Activated T-cell treated with anti-CD3 and anti-CD28 coated beads, Interleukin-2, amount 50 U/mL, for 72 hours (primary cell): ENCODE data around the gene CCL11. TPM values are rescaled to one million over a fixed set of nuclear protein-coding genes. Genes with fewer than 3 reads are reported as not detected.

ENCODE experiments used
- ATAC-seq, 2 donors: fragments of 150-1000 bp; cut with Tn5 transposase; replicated peaks in 1 of 2; 2 replicates each; pipeline ENCODE4 v1.10.0; 2021; ENCODE audit warnings: moderate library complexity in 2 of 2, mild to moderate bottlenecking in 1 of 2
- DNase-seq, 2 donors: peaks; one replicate each; pipeline ENCODE4 v3.0.0; 2021 to 2022; ENCODE audit warnings: mixed read lengths in 1 of 2
- H3K27ac Mint-ChIP-seq: one replicate; pipeline ENCODE4 v1.8.0; 2022; ENCODE audit warnings: mild to moderate bottlenecking, moderate library complexity, mixed read lengths
- H3K27me3 Mint-ChIP-seq: one replicate; pipeline ENCODE4 v1.8.0; 2022; ENCODE audit warnings: low read depth, mixed read lengths
- H3K36me3 Mint-ChIP-seq, 2 donors: one replicate each; pipeline ENCODE4 v1.8.0; 2022; ENCODE audit warnings: mixed read lengths in 2 of 2, mild to moderate bottlenecking in 1 of 2; ENCODE audit not compliant: insufficient read depth in 2 of 2
- H3K4me1 Mint-ChIP-seq: one replicate; pipeline ENCODE4 v1.8.0; 2022; ENCODE audit warnings: low read depth, mixed read lengths
- H3K4me3 Mint-ChIP-seq, 2 donors: one replicate each; pipeline ENCODE4 v1.8.0; 2022; ENCODE audit warnings: mild to moderate bottlenecking in 2 of 2, mixed read lengths in 2 of 2, moderate library complexity in 2 of 2
- H3K9me3 Mint-ChIP-seq, 2 donors: one replicate each; pipeline ENCODE4 v1.8.0; 2022; ENCODE audit warnings: mixed read lengths in 2 of 2
- total RNA-seq, 2 donors: library from RNA; stranded (reverse); gene quantifications; one replicate each; pipeline ENCODE4 v1.2.3, GENCODE V29; 2022

CCL11 gene
- total RNA-seq, 2 donors from 2014 or later = not detected

- Mint-ChIP-seq H3K9me3 (no peaks in the 10 kb centered on the region), H3K36me3 (no peaks in the 10 kb centered on the region), H3K4me3 (no peak overlapping the region), H3K27ac (no peak overlapping the region), H3K4me1 (no peaks in the 10 kb centered on the region), H3K27me3 (peaks cover 46% of the 10 kb centered on the region)
- DNase-seq (no peak), ATAC-seq (no peak)
These were observed 19.8 kb upstream of the CCL11 start for GRCh38 chr17:34265711-34266110.

GRCh38 chr17:34269969-34270368 lies 15.6 kb upstream of the CCL11 start, which contains the start of gene CCL7:
Gene CCL7 (plus strand): TSS chr17:34270221. CDS start chr17:34270291, 70 bp downstream.
- peaks cover 57% of the 10 kb centered on the region for H3K27me3 Mint-ChIP-seq
- no peak for DNase-seq

DNA sequence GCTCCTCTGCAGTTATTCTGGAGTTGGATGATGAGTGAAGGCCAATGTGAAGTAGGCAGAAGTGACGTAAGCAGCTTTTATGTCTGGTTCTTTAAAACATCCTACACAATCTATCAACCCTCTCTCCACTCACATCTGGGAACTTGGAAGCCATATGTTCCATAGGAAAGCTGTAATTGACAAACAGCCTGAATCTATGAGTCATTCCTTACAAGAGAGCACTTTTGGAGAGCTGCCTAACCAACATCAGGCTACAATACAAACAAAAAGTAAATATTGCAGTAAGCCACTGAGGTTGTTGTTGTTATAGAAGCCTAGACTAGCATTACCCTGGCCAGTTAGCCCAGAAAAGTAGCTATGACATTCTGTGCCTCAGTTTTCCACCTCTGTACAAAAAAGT lies 9.7 kb upstream of the CCL11 start:
- Mint-ChIP-seq H3K36me3 (no peaks in the 10 kb centered on the region), H3K4me3 (no peak overlapping the region), H3K4me1 (no peaks in the 10 kb centered on the region), H3K9me3 (no peaks in the 10 kb centered on the region), H3K27ac (no peak overlapping the region), H3K27me3 (peaks cover 53% of the 10 kb centered on the region)
- DNase-seq = no peak
- ATAC-seq = no peak

More at GRCh38 chr17:34269969-34270368, 15.6 kb upstream of the CCL11 start, which contains the start of gene CCL7:
- H3K4me3 Mint-ChIP-seq = no peak within 1 kb of the TSS
- H3K9me3 Mint-ChIP-seq = no peaks in the 10 kb centered on the region
- H3K27ac Mint-ChIP-seq = no peak within 1 kb of the TSS
- ATAC-seq = no peak
- no peaks in the 10 kb centered on the region for H3K4me1 Mint-ChIP-seq
- H3K36me3 Mint-ChIP-seq = no peaks in the 10 kb centered on the region

DNA sequence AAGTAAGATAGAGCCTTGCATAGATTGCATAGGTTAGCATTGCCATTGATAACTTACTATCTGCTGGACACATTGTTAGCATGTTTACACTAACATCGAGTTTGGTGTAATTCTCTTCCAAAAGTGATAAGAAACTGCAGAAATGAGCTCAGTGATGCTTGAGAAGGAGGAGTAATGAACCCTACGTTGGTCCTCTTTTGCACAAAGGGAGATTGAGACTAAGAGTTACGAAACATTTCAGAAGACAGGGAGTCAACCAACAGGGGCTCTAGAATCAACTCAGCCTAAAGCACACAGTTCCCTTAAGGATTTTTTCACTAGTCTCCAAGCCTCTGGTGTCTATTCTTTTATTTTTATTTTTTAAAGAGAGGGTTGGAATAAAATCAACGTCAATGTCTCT lies 8.7 kb upstream of the CCL11 start:
- ATAC-seq (no peak), DNase-seq (no peak)
- peaks cover 51% of the 10 kb centered on the region for H3K27me3 Mint-ChIP-seq
- no peak overlapping the region for H3K27ac Mint-ChIP-seq
- H3K36me3 Mint-ChIP-seq = no peaks in the 10 kb centered on the region
- H3K9me3 Mint-ChIP-seq = no peaks in the 10 kb centered on the region
- no peaks in the 10 kb centered on the region for H3K4me1 Mint-ChIP-seq
- no peak overlapping the region for H3K4me3 Mint-ChIP-seq

DNA sequence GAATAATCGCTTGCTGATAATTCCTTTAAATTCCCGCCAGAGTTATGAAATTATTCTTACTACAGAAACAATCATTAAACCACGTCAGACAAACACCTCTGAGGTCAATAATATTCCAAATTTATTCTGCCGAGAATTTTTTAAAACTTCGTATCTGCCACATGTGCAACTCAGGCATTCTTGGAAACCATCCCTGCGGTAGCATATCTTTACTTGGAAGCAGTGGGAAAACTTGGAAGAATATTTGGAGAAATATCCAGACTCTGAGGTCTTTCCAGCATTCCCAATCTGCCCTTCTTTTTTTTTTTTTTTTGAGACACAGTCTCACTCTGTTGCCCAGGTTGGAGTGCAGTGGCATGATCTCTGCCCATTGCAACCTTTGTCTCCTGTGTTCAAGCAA lies 2.0 kb upstream of the CCL11 start:
- no peaks in the 10 kb centered on the region for H3K9me3 Mint-ChIP-seq
- no peak overlapping the region for H3K4me3 Mint-ChIP-seq
- no peak for DNase-seq
- H3K27ac Mint-ChIP-seq = no peak overlapping the region
- H3K4me1 Mint-ChIP-seq = no peaks in the 10 kb centered on the region
- H3K27me3 Mint-ChIP-seq = peaks cover 41% of the 10 kb centered on the region
- ATAC-seq = no peak
- H3K36me3 Mint-ChIP-seq = no peaks in the 10 kb centered on the region

- no peak for DNase-seq
- H3K4me1 Mint-ChIP-seq = no peaks in the 10 kb centered on the region
- no peak for ATAC-seq
- no peak overlapping the region for H3K4me3 Mint-ChIP-seq
- H3K9me3 Mint-ChIP-seq = peaks cover 0 to 2% of the 10 kb centered on the region in 2 donors
- H3K36me3 Mint-ChIP-seq = no peaks in the 10 kb centered on the region
- H3K27ac Mint-ChIP-seq = no peak overlapping the region
- peaks cover 26% of the 10 kb centered on the region for H3K27me3 Mint-ChIP-seq
These were observed 2.3 kb downstream of the CCL11 start for GRCh38 chr17:34287875-34288274.

DNA sequence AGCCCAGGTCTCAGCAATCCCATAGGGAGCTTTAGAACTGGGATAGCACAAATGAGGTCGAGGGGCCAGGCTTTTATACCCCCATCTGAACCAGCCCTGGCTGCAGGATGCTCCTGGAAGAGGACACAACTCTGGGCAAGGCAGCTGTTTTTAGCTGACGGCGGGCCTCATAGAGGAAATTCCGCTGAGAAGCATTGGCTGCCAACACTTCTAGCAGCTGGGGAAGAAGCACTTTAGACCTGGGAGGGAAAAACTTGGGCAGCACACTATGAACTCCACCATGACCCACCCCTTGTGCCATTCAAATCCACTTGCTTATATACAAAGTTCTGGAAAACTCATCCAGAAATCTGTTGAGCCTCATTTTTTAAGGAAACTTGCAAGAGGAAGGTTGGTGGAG lies 5.0 kb downstream of the CCL11 start:
- H3K36me3 Mint-ChIP-seq = no peaks in the 10 kb centered on the region
- DNase-seq (no peak), ATAC-seq (no peak)
- H3K4me3 Mint-ChIP-seq = no peak overlapping the region
- H3K27ac Mint-ChIP-seq = no peak overlapping the region
- no peaks in the 10 kb centered on the region for H3K4me1 Mint-ChIP-seq
- H3K9me3 Mint-ChIP-seq = peaks cover 0 to 2% of the 10 kb centered on the region in 2 donors
- peaks cover 26% of the 10 kb centered on the region for H3K27me3 Mint-ChIP-seq

DNA sequence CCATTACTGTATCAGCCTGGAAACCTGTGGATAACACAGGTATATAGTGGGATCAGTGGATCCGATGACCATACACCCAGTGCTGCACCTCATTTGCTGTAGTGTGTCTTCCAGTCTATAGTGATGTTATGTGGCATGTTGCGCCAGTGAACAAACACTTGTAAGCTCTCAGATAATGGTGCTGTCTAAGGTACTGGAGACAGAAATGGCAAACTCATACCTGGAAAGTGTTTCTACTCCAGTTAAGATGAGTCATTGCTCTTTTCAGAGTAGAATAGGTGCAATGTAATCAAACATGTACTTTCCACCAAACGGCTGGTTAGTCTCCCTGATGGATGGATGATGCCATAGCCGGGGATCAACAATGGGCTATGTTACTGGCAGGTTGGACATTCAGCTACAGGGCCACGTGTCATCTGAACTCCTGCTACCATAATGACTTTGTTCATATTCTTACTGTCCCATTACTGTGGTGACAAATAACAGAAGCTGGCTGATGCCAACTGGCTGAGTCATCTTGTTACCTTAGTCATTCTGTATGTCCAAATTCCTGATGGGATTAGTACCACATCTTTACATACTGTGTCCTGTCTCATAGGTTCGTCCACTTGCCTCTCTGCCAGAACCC lies 6.3 kb downstream of the CCL11 start:
- no peak overlapping the region for H3K27ac Mint-ChIP-seq
- DNase-seq = peak in 1 of 2 donors; percentile 1
- no peaks in the 10 kb centered on the region for H3K4me1 Mint-ChIP-seq
- peak; percentile 27 to 69 for ATAC-seq
- H3K36me3 Mint-ChIP-seq = no peaks in the 10 kb centered on the region
- peaks cover 0 to 4% of the 10 kb centered on the region in 2 donors for H3K9me3 Mint-ChIP-seq
- peaks cover 26% of the 10 kb centered on the region for H3K27me3 Mint-ChIP-seq
- H3K4me3 Mint-ChIP-seq = no peak overlapping the region

DNA sequence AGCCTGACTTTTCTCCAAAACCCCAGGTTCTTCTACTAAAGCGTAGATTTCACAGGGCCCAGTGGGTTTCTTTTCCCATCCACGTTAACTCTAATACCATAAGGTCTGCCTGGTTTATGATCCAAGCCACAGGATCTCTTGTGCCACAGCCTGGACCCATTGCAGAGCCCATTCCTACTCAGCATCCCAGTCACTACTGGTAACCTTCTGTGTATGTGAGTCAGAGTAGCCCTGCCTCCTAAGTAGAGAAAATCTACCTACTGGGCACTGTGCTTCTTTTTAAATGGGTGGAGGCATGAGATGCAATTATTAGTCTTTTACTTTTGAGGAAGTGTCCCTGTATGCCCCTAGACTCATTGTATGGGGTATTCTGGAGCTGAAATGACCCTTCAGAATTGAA lies 13.5 kb downstream of the CCL11 start:
- Mint-ChIP-seq H3K36me3 (no peaks in the 10 kb centered on the region), H3K4me1 (no peaks in the 10 kb centered on the region), H3K27me3 (peaks cover 28% of the 10 kb centered on the region), H3K4me3 (no peak overlapping the region), H3K27ac (no peak overlapping the region), H3K9me3 (peaks cover 0 to 4% of the 10 kb centered on the region in 2 donors)
- DNase-seq = no peak
- ATAC-seq = no peak

GRCh38 chr17:34299956-34300577 lies 14.5 kb downstream of the CCL11 start:
- Mint-ChIP-seq H3K27me3 (peaks cover 35% of the 10 kb centered on the region), H3K27ac (no peak overlapping the region), H3K4me3 (no peak overlapping the region), H3K36me3 (no peaks in the 10 kb centered on the region), H3K9me3 (peaks cover 0 to 4% of the 10 kb centered on the region in 2 donors), H3K4me1 (no peaks in the 10 kb centered on the region)
- DNase-seq (no peak), ATAC-seq (no peak)

DNA sequence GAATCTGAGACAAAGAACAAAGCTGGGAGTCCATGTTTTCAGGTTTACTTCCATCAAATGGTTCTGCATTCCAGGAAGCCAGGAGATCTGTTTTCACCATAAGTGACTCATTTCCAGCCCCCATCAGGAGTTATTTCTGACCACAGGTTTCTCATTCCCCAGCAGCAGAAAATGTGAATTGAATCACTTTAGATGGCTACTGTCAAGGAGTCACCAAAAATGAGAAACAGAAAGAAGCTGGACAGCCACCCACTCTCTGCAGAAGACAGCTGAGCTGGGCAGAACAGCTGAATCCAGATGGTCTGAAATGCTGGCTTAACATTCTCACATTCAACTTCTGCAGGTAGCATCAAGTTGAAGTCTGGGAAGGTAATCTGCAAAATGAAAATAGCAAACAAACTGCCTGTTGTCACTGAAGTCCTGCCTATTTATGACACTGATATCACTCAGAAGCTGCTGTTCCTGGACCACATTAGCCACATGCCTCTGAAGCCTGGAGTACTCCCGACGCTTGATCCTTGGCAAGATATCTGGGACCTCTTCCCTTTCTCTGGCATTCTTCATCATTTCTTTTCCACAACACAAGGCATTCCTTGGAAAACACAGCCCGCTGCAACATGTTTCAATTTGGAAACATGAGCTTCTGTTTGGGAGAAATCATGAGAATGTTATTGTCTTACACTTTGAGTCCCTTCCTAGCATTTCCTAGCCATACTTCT lies 15.3 kb downstream of the CCL11 start:
- no peak overlapping the region for H3K4me3 Mint-ChIP-seq
- ATAC-seq = peak in 1 of 2 donors; percentile 23
- no peak overlapping the region for H3K27ac Mint-ChIP-seq
- H3K4me1 Mint-ChIP-seq = no peaks in the 10 kb centered on the region
- no peak for DNase-seq
- H3K9me3 Mint-ChIP-seq = peaks cover 0 to 4% of the 10 kb centered on the region in 2 donors
- H3K36me3 Mint-ChIP-seq = no peaks in the 10 kb centered on the region
- peaks cover 38% of the 10 kb centered on the region for H3K27me3 Mint-ChIP-seq

DNA sequence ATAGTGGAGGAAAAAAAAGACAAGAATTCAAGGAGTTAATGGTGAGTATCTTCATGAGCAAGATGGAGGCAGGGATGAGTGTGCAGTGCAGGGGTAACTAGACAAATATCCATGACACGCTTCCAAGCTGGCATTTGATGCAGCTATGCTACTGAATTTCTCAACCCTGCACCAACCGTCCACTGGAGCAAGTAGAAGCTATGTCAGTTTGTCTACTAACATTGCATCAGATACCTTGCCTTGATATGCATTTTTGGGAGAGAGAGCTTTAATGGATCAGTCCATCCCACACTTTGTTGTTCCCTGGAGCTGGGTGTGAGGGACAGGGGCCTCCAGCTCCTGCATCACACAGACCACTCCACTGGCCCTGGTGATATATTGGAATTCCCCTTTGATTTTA lies 16.4 kb downstream of the CCL11 start:
- H3K36me3 Mint-ChIP-seq = no peaks in the 10 kb centered on the region
- DNase-seq = no peak
- ATAC-seq = no peak
- no peak overlapping the region for H3K27ac Mint-ChIP-seq
- H3K4me3 Mint-ChIP-seq = no peak overlapping the region
- peaks cover 3% of the 10 kb centered on the region for H3K4me1 Mint-ChIP-seq
- peaks cover 0 to 2% of the 10 kb centered on the region in 2 donors for H3K9me3 Mint-ChIP-seq
- peaks cover 47% of the 10 kb centered on the region for H3K27me3 Mint-ChIP-seq

- no peak overlapping the region for H3K4me3 Mint-ChIP-seq
- DNase-seq (no peak), ATAC-seq (no peak)
- H3K27me3 Mint-ChIP-seq = peaks cover 48% of the 10 kb centered on the region
- H3K36me3 Mint-ChIP-seq = no peaks in the 10 kb centered on the region
- H3K27ac Mint-ChIP-seq = no peak overlapping the region
- H3K9me3 Mint-ChIP-seq = no peaks in the 10 kb centered on the region
- H3K4me1 Mint-ChIP-seq = peaks cover 9% of the 10 kb centered on the region
These were observed 17.1 kb downstream of the CCL11 start for GRCh38 chr17:34302636-34303035.
